Skin epidermis (tissue), 12 donors: ENCODE results near the gene ALG12.
A peak's percentile ranks its signal among the peaks of the same experiment; 100 is the strongest.

Experiments
- H3K27ac ChIP-seq, 21 experiments: fragments of 200-600 bp; sonication (generic) in 11 of 21; one replicate each; pipeline ENCODE4 v1.5.0; 2020; ENCODE audit warnings: mild to moderate bottlenecking in 3 of 21, inconsistent platforms in 2 of 21, moderate library complexity in 2 of 21
- H3K4me3 ChIP-seq, 7 experiments: fragments of 200-600 bp; sonication (generic) in 2 of 7; one replicate each; pipeline ENCODE4 v1.5.0; 2020; ENCODE audit warnings: inconsistent platforms in 2 of 7, mild to moderate bottlenecking in 2 of 7, moderate library complexity in 1 of 7

The ALG12 gene

GRCh38 chr22:49958931-49959781, 40.9 kb upstream of the ALG12 start:
- H3K4me3 ChIP-seq: peak overlapping the region; percentile 52 to 97 (median 70)
- peak overlapping the region in 20 of 21 experiments; percentile 82 to 99 (median 96) for H3K27ac ChIP-seq

DNA sequence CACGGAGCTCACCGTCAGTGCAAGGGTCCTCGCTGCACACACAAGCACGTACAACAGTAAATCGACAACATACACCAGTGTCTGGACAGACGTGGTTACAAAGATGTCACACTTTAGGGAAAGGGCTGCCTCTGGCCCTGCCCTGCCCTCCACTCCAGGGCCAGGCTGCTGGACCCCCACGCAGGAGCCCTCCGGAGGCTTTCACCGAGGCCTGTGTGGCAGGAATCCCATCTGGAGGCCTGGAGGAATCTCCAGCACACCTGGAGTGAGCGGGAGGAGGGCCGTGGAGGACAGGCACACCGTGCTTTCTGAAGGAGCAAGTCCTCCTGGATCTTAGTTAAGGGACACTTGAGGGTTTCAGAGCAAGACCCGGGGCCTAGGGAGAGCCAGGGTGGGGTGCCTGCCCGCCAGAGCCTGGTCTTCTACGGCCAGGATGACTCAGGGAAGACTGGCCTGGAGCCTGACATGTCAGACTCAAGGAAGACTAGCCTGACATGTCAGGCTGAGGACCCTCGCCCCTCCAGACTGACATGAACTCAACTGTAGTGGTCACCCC, 40.2 kb upstream of the ALG12 start:
- Histone ChIP-seq H3K27ac (peak overlapping the region in 9 of 21 experiments; percentile 3 to 98 (median 96)), H3K4me3 (no peak overlapping the region)

- Histone ChIP-seq H3K27ac (peak overlapping the region in 6 of 21 experiments; percentile 40 to 97 (median 96)), H3K4me3 (no peak overlapping the region)
Measured at GRCh38 chr22:49957826-49958365, 39.7 kb upstream of the ALG12 start.

DNA sequence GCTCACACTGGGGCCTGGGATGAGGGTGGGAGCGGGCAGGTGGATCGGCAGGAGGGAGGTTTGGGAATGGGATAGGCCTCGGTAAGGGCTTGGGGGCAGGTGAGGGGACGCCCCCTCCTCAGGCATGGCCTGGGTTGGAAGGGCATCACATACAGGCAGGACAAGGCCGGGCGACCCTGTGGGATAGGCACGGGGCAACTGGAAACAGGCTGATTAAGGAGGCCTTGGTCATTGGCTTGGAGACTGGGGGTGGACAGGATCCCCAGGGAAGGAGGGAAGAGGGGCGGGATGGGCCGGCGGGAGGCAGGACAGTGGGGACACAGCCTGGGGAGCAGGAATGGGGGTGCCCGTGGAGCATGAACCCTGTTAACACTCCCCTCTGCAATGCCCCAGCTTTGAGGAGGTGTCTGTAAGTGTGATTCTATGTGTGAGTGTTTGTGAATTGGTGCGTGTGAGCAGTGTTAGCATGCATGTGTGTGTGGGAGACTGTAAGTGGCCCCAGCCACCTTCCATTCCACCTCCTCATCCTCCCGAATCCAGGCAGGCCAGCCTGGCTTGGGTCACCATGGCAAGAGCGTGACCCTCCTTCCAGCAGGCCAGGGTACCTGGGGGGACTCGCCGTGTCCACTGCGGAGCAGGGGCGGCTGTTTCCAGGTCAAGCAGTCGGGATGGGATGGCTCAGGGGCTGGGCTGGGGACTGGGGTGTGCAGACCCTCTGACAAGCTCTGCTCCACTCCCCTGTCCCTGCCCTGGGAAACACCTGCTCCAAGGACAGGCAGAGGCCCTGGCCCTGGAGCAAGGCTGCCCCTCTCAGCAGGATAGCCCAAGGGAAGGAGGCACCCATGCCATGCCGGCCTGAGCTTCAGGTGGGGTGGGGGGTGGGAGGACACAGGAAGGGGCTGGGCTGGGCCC, 38.9 kb upstream of the ALG12 start:
- Histone ChIP-seq H3K27ac (peak overlapping the region in 10 of 21 experiments; percentile 3 to 92 (median 60)), H3K4me3 (no peak overlapping the region)

DNA sequence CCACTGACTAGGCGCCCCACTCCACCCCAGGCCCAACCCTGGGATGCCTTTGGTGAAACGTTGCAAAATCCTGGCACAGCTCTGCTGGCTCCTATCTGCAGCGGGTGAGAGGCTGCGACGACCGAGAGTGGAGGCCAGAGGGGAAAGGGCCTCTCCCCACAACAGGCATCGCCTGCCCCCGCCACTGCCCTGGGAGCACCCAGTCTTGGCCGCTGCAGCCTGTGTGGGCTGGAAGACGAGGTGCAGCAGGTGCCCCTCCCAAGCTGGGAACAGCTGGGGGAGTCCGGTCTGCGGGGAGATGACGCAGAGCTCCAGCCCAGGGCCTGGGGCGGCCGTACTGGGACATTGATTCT, 38.2 kb upstream of the ALG12 start:
- Histone ChIP-seq H3K27ac (peak overlapping the region in 10 of 21 experiments; percentile 19 to 92 (median 74)), H3K4me3 (no peak overlapping the region)

- peak overlapping the region in 12 of 21 experiments; percentile 16 to 92 (median 56) for H3K27ac ChIP-seq
- no peak overlapping the region for H3K4me3 ChIP-seq
Measured at GRCh38 chr22:49955581-49956417, 37.6 kb upstream of the ALG12 start.

DNA sequence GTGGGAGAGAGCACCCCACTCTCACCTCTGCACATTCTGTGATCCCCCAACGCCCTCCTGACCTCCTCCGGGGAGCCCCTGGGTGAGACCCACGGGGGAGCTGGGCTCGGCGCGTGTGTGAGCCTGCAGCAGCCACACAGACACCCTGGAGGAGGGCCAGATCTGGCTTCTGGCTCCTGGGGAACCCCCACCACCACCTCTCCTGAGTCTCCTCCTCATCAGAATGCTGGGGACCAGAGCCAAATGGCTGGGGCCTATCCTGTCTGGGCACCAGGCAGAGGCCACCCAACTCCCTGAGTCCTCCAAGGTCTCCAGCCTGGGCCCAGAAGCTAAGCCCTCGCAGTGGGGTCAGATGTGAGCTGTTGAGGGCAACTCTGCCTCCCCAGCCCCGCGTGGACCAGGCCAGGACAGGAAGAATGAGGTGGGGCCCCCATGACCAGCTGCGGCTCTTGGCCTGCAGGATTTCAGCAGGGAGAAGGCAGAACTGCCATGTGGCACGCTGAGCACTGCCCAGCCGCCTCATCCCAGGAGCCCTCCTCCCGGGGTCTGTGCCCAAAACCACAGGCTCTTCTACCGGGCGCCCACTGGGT, 36.8 kb upstream of the ALG12 start:
- Histone ChIP-seq H3K4me3 (no peak overlapping the region), H3K27ac (peak overlapping the region in 9 of 21 experiments; percentile 43 to 92 (median 82))

- H3K27ac ChIP-seq: peak overlapping the region in 11 of 21 experiments; percentile 29 to 92 (median 82)
- no peak overlapping the region for H3K4me3 ChIP-seq
Measured at GRCh38 chr22:49954354-49954753, 36.1 kb upstream of the ALG12 start.

- peak overlapping the region in 16 of 21 experiments; percentile 29 to 92 (median 77) for H3K27ac ChIP-seq
Measured at GRCh38 chr22:49953680-49954344, 35.6 kb upstream of the ALG12 start.

GRCh38 chr22:49953027-49953679, 34.9 kb upstream of the ALG12 start:
- Histone ChIP-seq H3K4me3 (no peak overlapping the region), H3K27ac (peak overlapping the region in 16 of 21 experiments; percentile 29 to 92 (median 81))

More at GRCh38 chr22:49953680-49954344, 35.6 kb upstream of the ALG12 start:
- H3K4me3 ChIP-seq: no peak overlapping the region

DNA sequence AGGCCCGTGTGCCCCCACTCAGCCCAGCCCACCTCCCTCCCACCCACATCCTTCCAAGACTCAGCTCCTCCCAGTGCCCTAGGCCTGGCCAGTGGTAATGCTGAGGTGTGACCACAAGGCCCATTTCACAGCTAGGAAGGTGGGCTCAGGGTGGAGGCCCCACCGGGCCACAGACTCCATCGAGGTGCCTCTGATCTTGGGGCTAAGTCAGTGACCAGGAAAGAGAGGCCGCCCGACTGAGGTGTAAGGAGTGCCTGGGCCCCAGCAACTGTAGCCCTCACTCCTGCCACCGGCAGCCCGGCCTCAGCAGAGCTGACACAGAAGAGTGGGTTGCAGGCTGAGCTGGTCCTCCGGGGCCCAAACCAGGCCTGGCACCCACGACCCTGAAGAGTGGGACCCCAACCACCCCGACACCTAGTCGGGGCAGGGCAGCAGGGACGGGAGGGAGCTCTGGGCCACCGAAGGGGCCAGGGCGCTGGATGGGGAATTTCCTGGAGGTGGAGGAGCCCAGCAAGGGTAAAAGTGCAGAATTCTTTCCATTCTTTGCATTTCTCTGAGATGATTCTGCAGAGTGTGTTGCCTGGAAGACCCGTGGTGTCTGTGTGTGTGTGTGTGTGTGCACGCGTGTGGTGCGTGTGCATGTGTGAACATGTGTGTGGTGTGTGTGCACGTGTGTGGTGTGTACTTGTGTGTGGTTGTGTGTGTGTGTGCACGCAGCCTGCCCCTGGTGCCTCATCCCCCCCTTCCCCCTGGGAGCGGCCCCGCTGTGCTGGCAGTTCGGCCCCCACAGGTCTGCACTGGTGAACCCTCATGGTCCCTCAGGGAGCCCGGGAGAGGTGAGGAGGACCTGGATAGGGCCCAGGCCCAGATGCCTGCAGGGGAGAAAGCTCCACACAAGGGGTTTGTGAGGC, 34.0 kb upstream of the ALG12 start:
- peak overlapping the region in 16 of 21 experiments; percentile 2 to 92 (median 81) for H3K27ac ChIP-seq
- H3K4me3 ChIP-seq: no peak overlapping the region

DNA sequence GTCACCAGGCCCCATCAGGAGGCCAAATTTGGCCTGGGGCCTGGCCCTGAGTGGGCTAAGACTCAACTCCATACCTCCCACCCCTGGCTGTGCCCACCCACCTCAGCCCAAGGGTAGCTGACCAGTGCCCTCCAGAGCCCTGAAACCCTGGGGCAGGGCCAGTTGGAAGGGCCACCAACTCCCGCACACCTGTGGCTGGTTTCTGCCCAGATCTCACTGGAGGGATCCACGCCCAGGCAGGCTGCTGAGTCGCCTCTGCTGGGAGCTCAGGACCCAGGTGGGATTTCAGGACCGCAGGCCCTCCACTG, 33.4 kb upstream of the ALG12 start:
- Histone ChIP-seq H3K4me3 (no peak overlapping the region), H3K27ac (peak overlapping the region in 17 of 21 experiments; percentile 2 to 92 (median 80))

GRCh38 chr22:49951000-49951677, 32.9 kb upstream of the ALG12 start:
- peak overlapping the region in 18 of 21 experiments; percentile 29 to 95 (median 81) for H3K27ac ChIP-seq

DNA sequence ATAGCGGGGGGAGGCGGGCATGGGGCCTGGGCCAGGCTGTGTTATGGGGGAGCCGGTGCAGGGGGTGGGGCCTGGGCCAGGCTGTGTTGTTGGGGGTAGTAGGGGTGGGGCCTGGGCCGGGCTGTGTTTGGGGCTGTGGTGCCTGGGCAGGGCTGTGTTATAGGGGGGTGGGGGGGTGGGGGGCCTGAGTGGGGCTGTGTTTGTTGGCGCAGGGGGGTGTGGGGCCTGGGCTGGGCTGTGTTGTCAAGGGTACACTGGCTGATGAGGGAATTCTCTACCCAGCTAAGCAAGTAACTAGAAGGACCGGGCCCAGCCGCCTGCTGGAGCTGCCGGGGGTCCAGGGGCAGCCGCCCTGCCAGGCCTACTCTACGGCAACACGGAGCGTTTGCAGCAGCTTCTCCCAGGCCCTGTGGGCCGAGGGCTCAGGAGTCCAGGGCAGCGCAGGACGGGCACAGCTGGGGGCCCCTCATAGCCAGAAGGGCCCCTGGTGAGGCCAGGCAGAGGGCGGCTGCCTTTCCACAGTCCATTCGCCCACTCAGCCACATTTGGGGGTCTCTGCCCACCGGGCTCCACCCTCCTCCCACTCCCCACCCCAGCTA, 32.3 kb upstream of the ALG12 start:
- peak overlapping the region in 18 of 21 experiments; percentile 20 to 95 (median 81) for H3K27ac ChIP-seq

More at GRCh38 chr22:49951000-49951677, 32.9 kb upstream of the ALG12 start:
- H3K4me3 ChIP-seq: no peak overlapping the region

GRCh38 chr22:49949914-49950292, 31.7 kb upstream of the ALG12 start:
- H3K27ac ChIP-seq: peak overlapping the region in 11 of 21 experiments; percentile 41 to 95 (median 85)
- no peak overlapping the region for H3K4me3 ChIP-seq

More for the DNA sequence above, 32.3 kb upstream of the ALG12 start:
- H3K4me3 ChIP-seq: no peak overlapping the region
